H1 (cell line): ENCODE data around the gene PRCD. TPM values are rescaled to one million over a fixed set of nuclear protein-coding genes. Genes with fewer than 3 reads are reported as not detected.
"Not testable (repeated sequence)": the region's sequence is repeated elsewhere in the genome, so short reads cannot be mapped to it uniquely, and the experiment has no call there.

Experiments
- CTCF ChIA-PET: fragments of 300-600 bp; sonication (Branson Sonifier 250); formaldehyde crosslinking; loops from one replicate; lab custom pipeline; 2021; ENCODE audit not compliant: partially characterized antibody; lab: Charles Lee
- POLR2A ChIA-PET: fragments of 300-600 bp; sonication (Branson Sonifier 250); formaldehyde crosslinking; loops from one replicate; lab custom pipeline; 2021; ENCODE audit warnings: inconsistent platforms; ENCODE audit not compliant: partially characterized antibody; lab: Charles Lee
- DNase-seq, 2 experiments: peaks; one replicate each; pipeline versions ENCODE4 v3.0.0 to v3.0.0-alpha.2; 2010 to 2022; ENCODE audit warnings: low spot score in 2 of 2, low read depth in 1 of 2, mixed read lengths in 1 of 2
- FAIRE-seq: peaks from 2 replicates; lab custom pipeline; 2011; peaks lifted over from hg19 to GRCh38; lab: Jason Lieb, UNC
- H2AFZ ChIP-seq: 2 replicates; pipeline ENCODE4 v1.8.1; 2012; ENCODE audit warnings: low read length, inconsistent platforms
- H2AK5ac ChIP-seq: 2 replicates; pipeline ENCODE4 v1.6.1; 2013; ENCODE audit warnings: low read depth, low read length
- H2BK120ac ChIP-seq: replicated peaks from 2 replicates; pipeline ENCODE3; 2013; ENCODE audit warnings: low read depth, low read length, inconsistent platforms
- H2BK12ac ChIP-seq: 2 replicates; pipeline ENCODE4 v1.6.1; 2013; ENCODE audit warnings: low read depth, low read length
- H2BK15ac ChIP-seq: 2 replicates; pipeline ENCODE4 v1.6.1; 2013; ENCODE audit warnings: low read length
- H2BK20ac ChIP-seq: 2 replicates; pipeline ENCODE4 v1.6.1; 2013; ENCODE audit warnings: low read length
- H2BK5ac ChIP-seq: 2 replicates; pipeline ENCODE4 v1.6.1; 2013; ENCODE audit warnings: low read depth, low read length
- H3K14ac ChIP-seq: 2 replicates; pipeline ENCODE4 v1.6.1; 2013; ENCODE audit warnings: inconsistent platforms; ENCODE audit not compliant: insufficient read length
- H3K18ac ChIP-seq: 2 replicates; pipeline ENCODE4 v1.6.1; 2013; ENCODE audit warnings: low read length; ENCODE audit errors: extremely low read depth
- H3K23ac ChIP-seq: 2 replicates; pipeline ENCODE4 v1.6.1; 2013; ENCODE audit warnings: inconsistent platforms; ENCODE audit not compliant: insufficient read length
- H3K23me2 ChIP-seq: 2 replicates; pipeline ENCODE4 v1.6.1; 2013; ENCODE audit warnings: low read depth, low read length
- H3K27ac ChIP-seq: 2 replicates; pipeline ENCODE4 v1.6.1; 2011; ENCODE audit warnings: low read depth, low read length, inconsistent platforms
- H3K27me3 ChIP-seq, 4 experiments: replicated peaks in 1 of 4; 1 replicate in 1 of 4; 2 replicates in 3 of 4; pipeline versions ENCODE4 v1.6.1 to v1.8.1; 2011 to 2013; ENCODE audit warnings: low read length in 3 of 4, mild to moderate bottlenecking in 3 of 4, inconsistent platforms in 2 of 4, mixed read lengths in 2 of 4, moderate library complexity in 1 of 4; ENCODE audit not compliant: control insufficient read depth in 3 of 4, insufficient read depth in 3 of 4; ENCODE audit errors: extremely low read depth in 1 of 4
- H3K36me3 ChIP-seq, 4 experiments: 2 replicates each; pipeline versions ENCODE4 v1.6.1 to v1.8.1; 2011 to 2013; ENCODE audit warnings: mild to moderate bottlenecking in 4 of 4, low read length in 3 of 4, moderate library complexity in 2 of 4, control low read depth in 1 of 4, inconsistent platforms in 1 of 4; ENCODE audit not compliant: insufficient read depth in 4 of 4, control insufficient read depth in 2 of 4
- H3K4ac ChIP-seq: replicated peaks from 2 replicates; pipeline ENCODE3; 2013; ENCODE audit warnings: low read length, low read depth, mixed read lengths, inconsistent platforms; ENCODE audit not compliant: insufficient read length
- H3K4me1 ChIP-seq, 4 experiments: replicated peaks in 1 of 4; 1 replicate in 1 of 4; 2 replicates in 3 of 4; pipeline versions ENCODE4 v1.6.1 to v1.8.1; 2011 to 2013; ENCODE audit warnings: low read length in 3 of 4, inconsistent platforms in 2 of 4, mixed read lengths in 1 of 4; ENCODE audit not compliant: insufficient read depth in 4 of 4, control insufficient read depth in 3 of 4
- H3K4me2 ChIP-seq, 2 experiments: 2 replicates each; pipeline versions ENCODE4 v1.6.1 to v1.8.1; 2011 to 2013; ENCODE audit warnings: low read depth in 2 of 2, low read length in 2 of 2, control low read depth in 1 of 2, inconsistent platforms in 1 of 2, mild to moderate bottlenecking in 1 of 2; ENCODE audit not compliant: insufficient read depth in 1 of 2
- H3K4me3 ChIP-seq, 4 experiments: fragments of 200-600, 300-600 bp in 1 of 4; sonication (generic), shearing (Covaris generic), sonication (Bioruptor Twin) in 1 of 4; 2 replicates each; pipeline versions ENCODE4 v1.5.1 to v1.8.1; 2011 to 2016; ENCODE audit warnings: low read length in 4 of 4, low read depth in 3 of 4, control low read depth in 2 of 4, inconsistent platforms in 2 of 4, mild to moderate bottlenecking in 2 of 4, mixed read lengths in 1 of 4, moderate library complexity in 1 of 4; ENCODE audit not compliant: insufficient read depth in 2 of 4; ENCODE audit errors: extremely low read depth in 1 of 4
- H3K56ac ChIP-seq: replicated peaks from 2 replicates; pipeline ENCODE3; 2013; ENCODE audit warnings: low read depth, mild to moderate bottlenecking, mixed read lengths, low read length, inconsistent platforms; ENCODE audit not compliant: insufficient read length
- H3K79me1 ChIP-seq: 2 replicates; pipeline ENCODE4 v1.6.1; 2013; ENCODE audit warnings: low read depth, low read length, control low read depth
- H3K79me2 ChIP-seq, 2 experiments: 2 replicates each; pipeline versions ENCODE4 v1.6.1 to v1.8.1; 2012 to 2013; ENCODE audit warnings: low read length in 2 of 2, mild to moderate bottlenecking in 2 of 2, inconsistent platforms in 1 of 2; ENCODE audit not compliant: insufficient read depth in 2 of 2, control insufficient read depth in 1 of 2
- H3K9ac ChIP-seq, 4 experiments: replicated peaks in 1 of 4; 1 replicate in 1 of 4; 2 replicates in 3 of 4; pipeline versions ENCODE4 v1.6.1 to v1.8.1; 2011 to 2013; ENCODE audit warnings: low read depth in 3 of 4, low read length in 3 of 4, control low read depth in 2 of 4, mild to moderate bottlenecking in 2 of 4, moderate library complexity in 2 of 4, inconsistent platforms in 1 of 4; ENCODE audit errors: extremely low read depth in 1 of 4
- H3K9me3 ChIP-seq, 2 experiments: 2 replicates each; pipeline versions ENCODE4 v1.6.1 to v1.8.1; 2012 to 2013; ENCODE audit warnings: mild to moderate bottlenecking in 2 of 2, moderate library complexity in 2 of 2, control low read depth in 1 of 2, inconsistent platforms in 1 of 2, low read depth in 1 of 2, low read length in 1 of 2, mixed read lengths in 1 of 2; ENCODE audit not compliant: insufficient read depth in 2 of 2
- H4K20me1 ChIP-seq, 2 experiments: replicated peaks in 1 of 2; 2 replicates each; pipeline versions ENCODE3 to v1.8.1; 2011 to 2013; ENCODE audit warnings: inconsistent platforms in 2 of 2, low read length in 2 of 2, mild to moderate bottlenecking in 1 of 2; ENCODE audit not compliant: insufficient read depth in 2 of 2, control insufficient read depth in 1 of 2
- H4K5ac ChIP-seq: 2 replicates; pipeline ENCODE4 v1.6.1; 2013; ENCODE audit warnings: low read length, low read depth, mixed read lengths, inconsistent platforms; ENCODE audit not compliant: insufficient read length
- H4K8ac ChIP-seq: 2 replicates; pipeline ENCODE4 v1.8.0; 2013; ENCODE audit warnings: mild to moderate bottlenecking, moderate library complexity, low read length, inconsistent platforms; ENCODE audit not compliant: insufficient read depth; ENCODE audit errors: extremely low read depth
- H4K91ac ChIP-seq: replicated peaks from 2 replicates; pipeline ENCODE3; 2013; ENCODE audit warnings: low read length, mixed read lengths, inconsistent platforms; ENCODE audit not compliant: insufficient read length
- whole genome bisulfite sequencing, 2 experiments: shearing (Covaris generic) in 1 of 2; methylation state at CpG; one replicate each; pipeline versions ENCODE4 v1.1.6 to v1.1.7; 2013 to 2015; ENCODE audit warnings: low lambda C conversion rate in 2 of 2, mixed read lengths in 2 of 2, inconsistent platforms in 1 of 2, low coverage in 1 of 2, missing lambda C conversion rate in 1 of 2; ENCODE audit not compliant: insufficient replicate concordance in 2 of 2, insufficient coverage in 1 of 2, insufficient read length in 1 of 2; ENCODE audit errors: extremely low coverage in 1 of 2, missing lambda C conversion rate in 1 of 2; 5-methylcytosine and 5-hydroxymethylcytosine counted together
- polyA plus RNA-seq, 7 experiments: library from polyadenylated mRNA; depleted of rRNA in 3 of 7; stranded (reverse) in 5 of 7; unstranded in 2 of 7; fragments of >200 nt in 5 of 7; fragments of 200-250 nt in 2 of 7; gene quantifications; 1 replicate in 5 of 7; 2 replicates in 1 of 7; 4 replicates in 1 of 7; pipeline versions ENCODE4 v1.2.1 to v1.2.3, GENCODE V29; 2011 to 2013; ENCODE audit warnings: missing spikeins in 2 of 7, mixed read lengths in 2 of 7
- total RNA-seq: library from RNA; stranded (reverse); fragmentation: NEBNext Ultra II Directional; extraction: Animal tissue kit (Norgen Biotek cat#: 25700); gene quantifications from 2 replicates; pipeline ENCODE4 v1.2.1, GENCODE V29; 2021

The PRCD gene
- total and polyA plus RNA-seq, 2 of the 8 experiments (the other 6 are each of a cell fraction or from before 2014, with no cell fraction given): 0.77 to 2.1 TPM

DNA sequence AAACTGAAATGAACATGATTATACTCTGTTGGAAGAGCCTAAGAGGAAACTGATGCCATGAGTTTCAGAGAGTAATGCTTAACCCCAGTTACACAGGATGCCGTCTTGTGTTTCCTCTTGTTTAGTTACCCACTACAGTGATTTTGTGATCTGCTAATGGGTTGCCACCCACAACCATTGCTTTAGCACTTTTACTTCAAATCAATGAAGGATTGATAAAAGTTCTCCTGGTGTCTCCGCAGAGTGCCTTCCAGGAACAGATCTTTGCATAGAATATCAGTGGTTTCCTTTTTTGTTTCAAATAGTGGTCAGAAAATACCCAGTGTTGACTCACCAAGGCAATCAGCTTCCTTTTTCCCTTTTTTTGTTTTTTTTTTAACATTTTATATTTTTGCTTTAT is 23.5 kb downstream of the PRCD start:
- POLR2A ChIA-PET: interaction anchor here (0.6 to 0.7 kb wide), 3 partner anchors 9 to 1433 kb away, joined by 3 to 4 read pairs (median 3); no protein-coding TSS in a partner anchor
- H3K79me1 ChIP-seq: peaks cover 12% of the 10 kb centered on the region
- H2BK15ac ChIP-seq, H4K8ac ChIP-seq, H3K27me3 ChIP-seq, H2BK20ac ChIP-seq, H3K4me3 ChIP-seq, H3K27ac ChIP-seq, H3K23ac ChIP-seq, H2BK120ac ChIP-seq, H2AFZ ChIP-seq, H2BK12ac ChIP-seq, H3K9me3 ChIP-seq, H3K56ac ChIP-seq, H3K9ac ChIP-seq, H3K14ac ChIP-seq, H4K5ac ChIP-seq, DNase-seq, H3K23me2 ChIP-seq, CTCF ChIA-PET, H3K18ac ChIP-seq, FAIRE-seq, H3K4ac ChIP-seq, H2AK5ac ChIP-seq, H2BK5ac ChIP-seq, H3K4me2 ChIP-seq, H4K91ac ChIP-seq: not testable (repeated sequence)
- H3K36me3 ChIP-seq: peaks cover 24 to 72% (median 50%) of the 10 kb centered on the region in 4 experiments
- peaks cover 37 to 43% of the 10 kb centered on the region in 2 experiments for H4K20me1 ChIP-seq
- H3K4me1 ChIP-seq: peaks cover 2 to 13% (median 7%) of the 10 kb centered on the region in 4 experiments; a peak in 6 of 7 replicates
- 90% methylated on average over 2 of the region's 2 CpGs; no CpG with 5 or more reads in 1 of the 2 experiments for WGBS, 2 experiments
- H3K79me2 ChIP-seq: peaks cover 16 to 45% of the 10 kb centered on the region in 2 experiments
